Hematopoietic multipotent progenitor cell treated with erythropoietin and hydrocortisone succinate and interleukin-3 and kit ligand, for 6 days (in vitro differentiated cells): ENCODE measurements around the gene GPR61.

Experiments used
- DNase-seq: peaks from one replicate; pipeline ENCODE4 v3.0.0-alpha.2; 2015

GPR61 gene

DNA sequence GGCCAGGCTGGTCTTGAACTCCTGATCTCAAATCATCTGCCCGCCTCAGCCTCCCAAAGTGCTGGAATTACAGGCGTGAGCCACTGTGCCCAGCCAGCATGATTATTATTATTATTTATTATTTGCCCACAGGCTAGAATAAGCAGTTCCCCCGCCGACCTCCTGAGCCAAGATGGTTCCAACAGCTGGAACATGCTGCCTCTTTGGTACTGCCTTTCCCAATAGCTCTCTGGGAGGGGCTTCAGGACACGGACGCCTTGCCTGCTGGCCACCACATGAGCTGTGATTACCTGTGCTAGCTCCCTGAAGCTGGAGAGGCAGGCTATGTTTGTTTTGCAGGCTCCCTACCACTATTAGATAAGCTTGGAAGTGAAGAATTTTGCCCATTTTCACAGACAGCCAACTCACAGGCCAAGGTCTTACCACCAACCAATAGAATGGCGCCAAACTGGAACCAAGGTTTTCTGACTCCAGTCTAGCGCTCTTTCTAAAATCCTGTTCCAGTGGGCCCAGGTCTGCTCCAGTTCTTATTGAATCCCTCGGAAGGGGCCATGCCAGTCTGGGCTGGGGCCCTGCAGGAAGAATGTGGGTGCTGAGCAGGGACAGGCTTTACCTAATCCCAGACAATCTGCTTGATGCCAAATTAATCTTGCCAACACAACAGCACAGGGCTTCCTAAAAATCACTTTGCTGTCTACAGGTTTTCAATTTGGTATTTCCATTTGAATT, 2.1 kb upstream of the GPR61 start:
- DNase-seq = no peak

DNA sequence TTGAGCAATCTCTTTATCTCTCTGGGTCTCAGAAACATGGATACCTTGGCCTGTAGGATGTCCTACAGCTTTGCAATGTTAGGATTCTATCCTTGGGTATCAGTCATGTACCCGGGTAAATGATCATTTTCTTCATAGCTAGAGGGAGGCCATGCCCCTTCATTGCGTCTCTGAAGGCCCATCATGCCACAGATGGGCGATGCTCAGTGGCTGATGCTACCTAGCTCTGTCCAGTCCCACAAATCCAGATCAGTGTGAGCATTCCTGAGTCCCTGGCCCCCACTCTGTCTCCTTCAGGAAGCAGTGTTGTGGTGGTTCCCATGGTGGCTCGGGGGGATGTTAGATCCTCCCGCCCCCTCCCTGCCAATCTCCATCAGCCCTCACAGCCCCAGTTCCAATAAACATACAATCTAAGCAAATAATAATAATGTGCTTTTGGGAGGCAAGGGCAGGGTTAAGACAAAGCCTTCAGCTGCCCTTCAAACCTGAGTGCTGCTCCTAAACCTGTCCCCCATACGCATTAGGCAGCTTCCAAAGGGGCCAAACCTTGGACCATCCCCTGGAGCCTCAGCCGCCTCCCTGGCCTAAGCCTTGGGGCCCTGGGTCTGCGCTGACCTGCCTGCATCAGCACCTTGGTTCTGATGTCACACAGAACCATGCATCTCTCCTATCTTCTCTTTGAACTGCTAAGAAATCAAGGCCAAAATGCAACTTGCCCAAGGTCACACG, 681 bp upstream of the GPR61 start:
- no peak for DNase-seq

DNA sequence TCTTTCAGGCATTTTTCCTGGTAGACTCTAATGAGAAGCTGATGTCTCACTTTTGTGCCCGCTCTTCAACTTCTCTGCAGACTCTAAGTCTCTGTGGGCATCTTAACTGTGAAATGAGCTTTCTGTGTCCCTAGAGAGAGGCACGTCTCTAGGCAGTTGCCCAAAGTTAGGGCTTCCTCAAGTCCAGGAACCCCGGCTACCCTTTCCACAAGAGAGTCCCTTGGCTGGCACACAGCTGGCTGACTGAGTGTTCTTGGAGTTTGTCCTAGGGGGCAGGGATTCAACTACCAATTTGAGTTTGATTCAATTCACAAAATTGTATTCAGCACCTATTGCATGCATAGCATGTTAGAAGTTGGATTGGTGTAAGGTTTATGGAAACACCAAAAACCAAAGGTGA, 1.4 kb downstream of the GPR61 start:
- DNase-seq = no peak

DNA sequence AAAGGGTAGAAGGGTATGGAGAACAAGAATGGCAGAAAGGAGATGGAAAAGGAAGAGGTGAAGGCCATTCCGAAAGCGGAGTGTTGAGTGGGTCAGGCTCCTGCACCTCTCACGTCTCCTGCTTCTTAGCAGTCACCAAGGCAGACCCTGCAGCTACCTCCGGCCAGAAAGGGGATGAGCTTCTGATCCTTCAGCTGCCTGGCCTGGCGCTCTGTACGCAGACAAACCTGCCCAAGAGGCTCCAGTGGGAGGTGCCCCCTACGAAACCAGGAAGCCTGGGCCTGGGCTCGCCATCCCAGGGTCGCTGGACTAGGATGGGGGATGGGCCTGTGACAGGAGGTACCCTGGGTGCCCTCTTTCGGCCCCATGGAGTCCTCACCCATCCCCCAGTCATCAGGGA, 3.0 kb downstream of the GPR61 start:
- no peak for DNase-seq

DNA sequence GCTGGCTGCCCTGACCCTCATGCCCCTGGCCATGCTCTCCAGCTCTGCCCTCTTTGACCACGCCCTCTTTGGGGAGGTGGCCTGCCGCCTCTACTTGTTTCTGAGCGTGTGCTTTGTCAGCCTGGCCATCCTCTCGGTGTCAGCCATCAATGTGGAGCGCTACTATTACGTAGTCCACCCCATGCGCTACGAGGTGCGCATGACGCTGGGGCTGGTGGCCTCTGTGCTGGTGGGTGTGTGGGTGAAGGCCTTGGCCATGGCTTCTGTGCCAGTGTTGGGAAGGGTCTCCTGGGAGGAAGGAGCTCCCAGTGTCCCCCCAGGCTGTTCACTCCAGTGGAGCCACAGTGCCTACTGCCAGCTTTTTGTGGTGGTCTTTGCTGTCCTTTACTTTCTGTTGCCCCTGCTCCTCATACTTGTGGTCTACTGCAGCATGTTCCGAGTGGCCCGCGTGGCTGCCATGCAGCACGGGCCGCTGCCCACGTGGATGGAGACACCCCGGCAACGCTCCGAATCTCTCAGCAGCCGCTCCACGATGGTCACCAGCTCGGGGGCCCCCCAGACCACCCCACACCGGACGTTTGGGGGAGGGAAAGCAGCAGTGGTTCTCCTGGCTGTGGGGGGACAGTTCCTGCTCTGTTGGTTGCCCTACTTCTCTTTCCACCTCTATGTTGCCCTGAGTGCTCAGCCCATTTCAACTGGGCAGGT, 3.8 kb downstream of the GPR61 start:
- DNase-seq = no peak

DNA sequence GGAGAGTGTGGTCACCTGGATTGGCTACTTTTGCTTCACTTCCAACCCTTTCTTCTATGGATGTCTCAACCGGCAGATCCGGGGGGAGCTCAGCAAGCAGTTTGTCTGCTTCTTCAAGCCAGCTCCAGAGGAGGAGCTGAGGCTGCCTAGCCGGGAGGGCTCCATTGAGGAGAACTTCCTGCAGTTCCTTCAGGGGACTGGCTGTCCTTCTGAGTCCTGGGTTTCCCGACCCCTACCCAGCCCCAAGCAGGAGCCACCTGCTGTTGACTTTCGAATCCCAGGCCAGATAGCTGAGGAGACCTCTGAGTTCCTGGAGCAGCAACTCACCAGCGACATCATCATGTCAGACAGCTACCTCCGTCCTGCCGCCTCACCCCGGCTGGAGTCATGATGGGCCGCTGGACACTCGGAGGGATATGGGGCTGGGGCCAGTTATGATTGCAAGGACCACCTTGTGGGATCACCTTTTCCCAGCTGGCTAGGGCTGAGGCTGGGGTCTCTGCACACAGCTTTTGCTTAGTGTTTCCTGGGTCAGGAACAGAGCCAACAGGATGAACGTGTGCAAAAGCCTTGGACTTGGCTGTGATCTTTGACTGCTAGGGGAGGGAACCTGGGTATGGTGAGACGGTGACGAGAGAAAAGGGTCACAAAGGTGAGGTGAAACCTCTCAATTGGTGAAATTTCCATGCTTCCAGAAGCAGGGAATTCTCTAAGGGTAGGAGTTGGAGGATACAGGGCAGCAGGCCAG, 4.5 kb downstream of the GPR61 start:
- no peak for DNase-seq

DNA sequence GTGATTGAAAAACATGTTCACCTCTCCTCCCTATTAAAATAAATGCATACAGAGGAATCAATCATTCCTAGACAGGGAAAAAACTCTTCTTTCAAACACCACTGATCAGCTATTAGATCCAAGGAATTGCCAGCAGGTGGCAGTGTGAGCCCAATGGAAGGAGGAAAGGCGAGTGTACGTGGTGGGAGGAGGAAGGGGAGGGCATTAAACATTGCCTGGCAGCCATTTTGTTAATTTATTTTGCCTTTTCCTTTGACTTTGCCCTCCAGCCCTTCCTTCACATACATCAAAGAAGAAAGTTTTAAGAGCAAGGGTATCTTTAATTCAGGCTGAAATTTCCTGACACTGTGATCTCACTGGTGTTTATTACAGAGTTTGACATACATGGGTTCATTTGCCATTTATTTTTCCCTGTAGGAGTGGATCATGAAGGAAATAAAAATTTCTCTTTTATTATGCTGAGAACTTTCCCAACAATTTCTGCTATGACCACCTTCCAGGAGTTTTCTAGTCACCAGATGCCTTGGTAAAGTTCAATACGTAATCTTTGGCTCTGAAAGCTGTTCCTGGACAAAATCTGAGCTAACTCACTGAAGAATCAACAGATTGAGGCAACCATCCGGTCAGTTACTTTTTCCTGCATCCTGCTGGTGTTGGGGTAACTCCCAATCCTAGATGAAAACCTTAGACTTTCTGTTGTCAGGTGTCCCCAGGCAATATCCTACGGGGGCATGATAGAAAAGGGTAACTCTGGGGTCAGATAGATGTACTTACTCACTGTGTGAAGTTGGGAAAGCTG, 6.8 kb downstream of the GPR61 start:
- DNase-seq = peak; percentile 98

DNA sequence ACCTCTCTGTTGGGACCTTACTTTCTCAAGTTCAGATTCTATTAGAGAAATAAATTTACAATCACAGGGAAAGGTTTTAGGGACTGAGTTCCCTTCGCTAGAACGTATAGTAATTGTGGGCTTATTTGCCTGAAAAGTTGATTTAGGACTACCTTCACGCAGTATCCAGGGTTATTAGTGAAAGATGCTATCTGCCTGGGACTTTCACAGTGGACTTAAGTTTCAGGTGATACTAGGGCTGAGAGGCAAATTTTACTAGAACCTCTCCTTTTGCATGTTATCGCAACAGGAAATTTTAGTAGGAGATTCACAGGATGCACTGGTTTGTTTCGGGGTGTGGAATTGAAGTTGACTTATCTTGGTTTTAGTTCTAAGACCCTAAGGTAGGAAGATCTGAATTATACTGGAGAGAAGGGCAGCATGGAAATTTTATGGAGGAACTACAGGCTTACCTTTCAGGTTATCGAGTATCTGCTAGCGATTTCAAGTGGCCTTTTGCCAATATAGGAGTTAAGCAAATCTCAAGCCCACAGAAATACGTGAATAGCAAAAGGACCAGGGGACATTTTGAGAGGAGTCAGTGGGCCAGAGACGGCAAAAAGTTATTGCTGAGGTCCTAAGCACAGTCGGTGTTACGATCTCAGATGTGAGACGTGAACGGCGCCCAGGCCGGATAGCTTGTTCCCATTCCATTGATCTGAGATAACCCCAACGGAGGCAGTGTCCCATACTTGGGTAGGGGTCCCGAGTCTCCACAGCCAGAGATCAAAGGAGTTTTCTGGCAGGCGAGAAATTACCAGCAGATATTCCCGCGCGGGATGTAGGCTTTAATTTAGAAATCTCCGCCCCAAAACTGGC, 8.0 kb downstream of the GPR61 start:
- DNase-seq = peak; percentile 56

DNA sequence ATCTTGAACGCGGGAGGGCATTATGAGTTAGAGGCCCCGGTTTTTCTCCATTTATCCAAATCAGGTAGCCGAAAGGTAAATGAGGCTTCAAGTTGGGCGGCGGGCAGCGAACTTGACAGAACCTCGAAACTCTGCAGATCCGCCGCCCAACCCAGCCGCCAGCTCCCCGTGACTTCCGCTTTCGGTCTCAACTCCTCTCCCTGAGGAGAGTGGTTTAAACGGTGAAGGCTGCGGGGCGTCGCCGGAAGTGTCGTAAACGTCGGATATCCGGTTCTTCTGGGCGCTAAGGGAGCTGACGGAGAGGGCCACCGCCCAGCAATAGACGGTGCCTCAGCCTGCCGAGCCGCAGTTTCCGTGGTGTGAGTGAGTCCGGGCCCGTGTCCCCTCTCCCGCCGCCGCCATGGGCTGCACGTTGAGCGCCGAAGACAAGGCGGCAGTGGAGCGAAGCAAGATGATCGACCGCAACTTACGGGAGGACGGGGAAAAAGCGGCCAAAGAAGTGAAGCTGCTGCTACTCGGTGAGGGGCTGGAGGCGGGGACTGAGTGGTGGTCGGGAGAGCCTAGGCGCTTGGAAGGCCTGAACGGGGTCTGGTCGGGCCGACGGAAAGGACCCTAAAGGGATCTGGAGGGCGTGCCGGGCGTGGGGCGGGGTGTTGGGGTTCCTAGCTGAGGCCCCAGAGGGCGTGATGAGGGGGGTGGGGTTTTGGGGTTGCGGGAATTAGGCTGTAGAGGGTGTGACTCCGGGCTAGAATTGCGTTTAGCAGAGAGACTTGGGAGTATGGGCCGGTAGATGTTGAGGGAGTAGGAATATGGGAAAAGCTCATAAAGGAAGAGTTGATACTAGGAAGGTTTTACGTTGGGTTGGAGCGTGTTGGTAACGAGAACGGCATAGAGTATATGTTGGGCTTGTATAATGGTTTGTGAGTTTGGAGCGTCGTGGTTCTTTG, 8.9 kb downstream of the GPR61 start, which contains the start of gene GNAI3:
GNAI3 (plus strand) TSS at position 295 of the 947 bp plus-strand sequence; CDS start at position 401, 106 bp downstream.
- peak; percentile 98 for DNase-seq

DNA sequence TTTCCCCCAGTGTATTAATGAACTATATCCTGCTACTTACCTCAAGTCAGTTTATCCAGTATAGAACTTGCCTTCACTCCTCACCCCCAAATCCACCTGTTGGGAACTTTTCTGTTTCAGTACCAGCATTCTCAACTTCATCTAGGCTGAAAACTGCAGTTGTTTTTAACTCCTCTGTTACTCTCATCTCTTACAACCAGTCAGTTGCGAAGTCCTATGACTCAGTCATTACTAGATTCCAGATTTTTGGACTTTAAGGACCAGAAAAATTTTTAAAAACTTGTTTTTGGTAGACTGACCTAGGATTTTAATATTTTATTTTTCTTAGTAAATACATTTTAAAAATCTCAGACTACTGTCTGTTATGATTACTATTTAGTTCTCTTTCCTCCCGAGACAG, 16.9 kb downstream of the GPR61 start:
- no peak for DNase-seq

DNA sequence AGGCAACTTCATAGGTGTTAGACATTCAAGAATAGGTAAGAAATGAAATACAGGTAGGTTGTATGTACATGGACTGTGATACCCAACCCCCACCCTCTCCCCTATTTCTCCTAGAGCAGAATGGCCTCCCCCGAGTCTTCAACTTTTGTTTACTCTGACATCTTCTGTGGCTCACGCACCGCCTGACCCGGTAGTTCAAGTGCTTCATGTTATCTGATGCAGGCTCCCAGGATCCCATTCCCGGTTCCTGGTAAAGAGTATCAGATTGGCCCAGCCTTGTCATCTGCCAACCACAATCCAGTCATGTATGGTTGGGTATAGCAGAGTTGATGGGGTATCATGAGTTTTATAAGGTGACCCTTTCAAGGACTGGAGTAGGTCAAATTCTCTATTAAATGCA, 17.8 kb downstream of the GPR61 start:
- no peak for DNase-seq

DNA sequence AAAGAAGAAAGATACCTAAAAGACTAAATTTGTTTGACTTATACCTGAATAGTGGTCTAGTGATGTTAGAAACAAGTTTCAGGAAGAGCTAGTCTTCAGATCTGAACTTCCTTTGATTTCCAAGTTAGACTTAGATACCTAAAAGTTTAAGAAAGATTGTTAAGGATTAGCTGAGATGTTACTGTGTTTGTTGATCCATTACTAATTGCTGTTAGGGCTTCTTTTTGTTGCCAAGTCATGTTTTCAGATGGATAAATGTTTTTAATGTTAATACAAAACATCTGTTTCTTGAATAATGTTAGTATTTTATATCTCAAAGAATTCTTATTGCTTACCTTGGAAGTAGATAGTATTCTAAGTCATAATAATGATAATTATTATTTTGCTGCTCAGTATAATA, 20.3 kb downstream of the GPR61 start:
- DNase-seq = no peak

DNA sequence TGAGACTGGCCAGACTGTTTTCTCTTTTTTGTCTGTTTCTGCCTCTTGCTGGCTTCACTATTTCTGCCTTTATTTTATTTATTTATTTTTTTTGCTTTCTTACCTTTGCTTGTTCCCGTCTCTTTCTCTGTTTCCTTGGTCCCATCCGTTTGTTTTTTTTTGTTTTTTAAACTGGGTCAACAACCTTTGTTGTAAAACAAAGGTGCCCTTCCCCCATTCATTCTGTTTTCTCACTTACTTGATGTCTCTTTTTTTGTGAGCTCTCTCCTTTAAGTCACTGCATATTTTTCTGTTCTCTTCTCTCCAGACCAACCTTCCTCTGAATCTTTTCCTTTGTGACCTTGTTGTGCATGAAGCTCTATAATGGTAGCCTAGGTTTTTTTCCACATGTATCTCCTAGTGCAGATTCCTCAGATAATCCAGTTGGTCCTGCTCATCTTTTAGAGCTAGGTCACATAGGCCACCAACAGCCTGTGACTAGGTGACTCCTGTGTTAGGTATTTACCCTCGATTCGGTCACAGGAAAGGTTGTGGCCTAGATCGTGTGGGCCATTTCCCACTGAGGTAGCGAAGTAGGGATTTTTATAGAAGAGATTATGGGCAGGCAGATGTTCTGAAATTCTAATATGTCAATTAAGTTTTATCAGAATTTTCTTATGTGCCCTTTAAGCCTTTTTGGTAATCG, 24.7 kb downstream of the GPR61 start:
- no peak for DNase-seq

DNA sequence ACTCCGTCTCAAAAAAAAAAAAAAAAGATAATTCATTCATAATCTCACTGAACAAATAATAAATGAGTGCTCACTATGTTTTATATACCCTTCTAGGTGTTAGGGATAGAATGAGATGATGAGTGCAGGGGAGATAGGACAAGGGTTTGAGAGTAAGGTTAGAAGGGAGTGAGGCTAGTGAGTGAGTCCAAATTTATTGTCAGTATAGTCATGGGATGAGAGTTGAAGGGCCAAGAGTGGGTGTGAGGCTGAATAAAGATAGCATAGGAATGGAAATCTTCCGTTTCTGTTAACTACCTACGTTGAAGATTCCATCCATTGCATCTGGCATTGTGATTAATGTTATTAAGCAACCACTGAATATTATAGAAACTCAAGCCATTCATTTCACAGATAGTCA, 25.6 kb downstream of the GPR61 start:
- no peak for DNase-seq

DNA sequence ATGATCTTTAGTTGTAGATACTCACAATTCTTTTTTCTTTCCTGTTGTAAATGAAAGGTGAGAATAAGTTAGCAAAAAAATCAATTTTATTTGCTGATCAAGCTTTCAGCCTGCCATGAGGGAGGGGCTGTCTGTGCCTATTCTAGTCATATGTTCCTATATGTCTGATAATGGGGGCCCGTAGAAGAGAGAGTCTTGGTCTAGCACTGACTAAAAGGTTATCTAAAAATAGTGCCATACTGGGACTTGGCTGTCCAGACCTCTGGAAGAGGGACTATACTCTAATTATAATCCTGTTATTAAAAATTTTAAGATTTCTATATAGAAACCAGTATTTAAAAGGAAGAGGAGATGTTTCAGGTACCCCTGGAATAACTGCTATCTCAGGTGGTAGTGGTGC, 27.3 kb downstream of the GPR61 start:
- no peak for DNase-seq

DNA sequence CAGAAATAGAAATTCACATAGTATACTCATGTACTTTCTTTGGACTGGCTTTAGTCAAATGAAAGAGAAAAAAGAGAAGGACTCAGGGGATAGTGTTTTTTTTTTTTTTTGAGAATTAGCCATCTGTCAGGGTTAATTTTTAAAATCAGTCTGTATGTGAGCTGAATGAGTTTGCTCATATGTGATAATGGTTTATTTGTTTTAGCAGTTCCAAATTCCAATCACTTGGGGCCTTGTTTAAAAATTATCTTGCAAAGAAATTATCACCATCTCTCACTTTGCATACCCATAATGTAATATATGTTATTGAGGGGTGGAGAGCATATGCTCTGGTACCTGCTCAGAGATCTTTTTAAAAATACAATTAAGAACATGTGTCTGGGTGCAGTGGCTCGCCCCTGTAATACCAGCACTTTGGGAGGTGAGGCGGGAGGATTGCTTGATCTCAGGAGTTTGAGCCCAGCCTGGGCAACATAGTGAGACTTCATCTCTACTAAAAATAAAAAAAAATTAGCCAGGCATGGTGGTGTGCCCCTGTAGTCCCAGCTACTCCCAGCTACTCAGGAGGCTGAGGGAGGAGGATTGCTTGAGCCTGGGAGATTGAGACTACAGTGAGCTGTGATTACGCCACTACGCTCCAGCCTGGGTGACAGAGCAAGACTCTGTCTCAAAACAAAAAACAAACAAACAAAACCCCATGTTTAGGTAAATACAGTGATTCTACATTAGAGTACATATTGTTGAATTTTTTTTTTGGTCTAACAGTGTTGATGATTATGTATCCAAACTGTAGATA, 28.4 kb downstream of the GPR61 start:
- no peak for DNase-seq

DNA sequence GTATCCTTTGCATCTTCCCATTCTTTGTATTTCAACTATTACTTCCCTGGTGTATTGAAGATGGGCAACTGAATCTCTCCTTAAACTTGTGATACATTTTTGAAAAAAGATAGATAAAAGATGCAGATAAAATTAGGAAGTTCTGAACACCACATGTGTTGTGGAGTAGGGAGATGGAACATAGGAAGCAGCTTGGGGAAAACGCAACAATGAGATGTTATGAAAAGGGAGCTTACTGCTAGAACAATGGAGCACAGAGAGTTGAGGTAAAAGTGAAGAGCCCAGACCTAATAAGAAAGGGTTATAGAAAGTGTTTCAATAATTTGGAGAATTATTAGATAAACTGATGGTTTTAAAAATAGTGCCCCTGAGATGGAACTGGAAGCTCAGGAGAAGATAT, 29.7 kb downstream of the GPR61 start:
- no peak for DNase-seq

DNA sequence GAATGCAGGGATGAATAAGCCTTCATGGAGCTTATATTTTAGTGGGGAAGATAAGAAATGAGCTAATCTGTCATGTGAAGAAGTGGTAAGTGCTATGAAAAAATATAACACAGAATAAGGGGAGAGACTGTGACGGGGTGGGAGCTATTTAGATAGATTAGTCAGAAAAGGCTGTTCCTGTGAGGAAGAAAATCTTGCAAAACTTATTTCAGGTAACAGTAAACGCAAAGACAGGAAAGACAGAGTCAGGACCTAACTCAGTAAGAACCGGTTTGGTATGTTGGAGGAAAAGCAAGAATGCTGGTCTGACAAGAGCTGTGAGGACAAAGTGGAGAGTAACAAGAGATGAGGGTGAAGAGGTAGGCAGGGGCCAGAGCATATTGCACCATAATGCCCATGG, 30.7 kb downstream of the GPR61 start:
- DNase-seq = no peak

DNA sequence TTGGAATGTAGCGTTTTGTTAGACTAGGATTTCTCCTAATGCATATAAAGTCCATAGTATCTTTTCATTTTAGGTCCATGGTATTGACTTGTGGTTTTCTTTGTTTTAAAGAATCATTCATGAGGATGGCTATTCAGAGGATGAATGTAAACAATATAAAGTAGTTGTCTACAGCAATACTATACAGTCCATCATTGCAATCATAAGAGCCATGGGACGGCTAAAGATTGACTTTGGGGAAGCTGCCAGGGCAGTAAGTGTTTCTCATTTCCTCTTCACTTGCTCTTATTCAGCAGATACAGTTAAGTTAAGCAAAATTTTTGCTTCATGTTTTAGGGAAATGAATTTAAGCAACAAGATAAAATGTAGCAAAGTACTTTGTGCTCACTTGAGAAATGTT, 34.1 kb downstream of the GPR61 start:
- peak; percentile 50 for DNase-seq
